B cell (primary cell): ENCODE results near the gene KCTD2. TPM values are rescaled to one million over a fixed set of nuclear protein-coding genes. Genes with fewer than 3 reads are reported as not detected.
A peak's percentile ranks its signal among the peaks of the same experiment; 100 is the strongest.

Experiments used
- ATAC-seq: fragments of 200-7000 bp; cut with Tn5 transposase; one replicate; pipeline ENCODE4 v1.10.0; 2021; ENCODE audit warnings: low read depth, mild to moderate bottlenecking, moderate number of reproducible peaks, moderate library complexity
- CTCF ChIA-PET: fragments of 350-600 bp; sonication (Branson Sonifier 250); formaldehyde crosslinking; loops from one replicate; lab custom pipeline; 2021; ENCODE audit warnings: antibody characterized with exemption, inconsistent platforms; lab: Charles Lee
- POLR2A ChIA-PET: fragments of 350-600 bp; sonication (Branson Sonifier 250); formaldehyde crosslinking; loops from one replicate; lab custom pipeline; 2021; ENCODE audit warnings: antibody characterized with exemption; lab: Charles Lee
- DNase-seq: peaks from one replicate; pipeline ENCODE4 v3.0.0; 2013
- H2AFZ ChIP-seq: 2 replicates; pipeline ENCODE4 v1.6.1; 2012; ENCODE audit warnings: mild to moderate bottlenecking, low read depth, low read length; ENCODE audit not compliant: insufficient read depth, poor library complexity, severe bottlenecking
- H3K27ac ChIP-seq, 2 donors: 1 replicate in 1 of 2; 2 replicates in 1 of 2; pipeline ENCODE4 v1.5.1; 2012 to 2013; ENCODE audit warnings: low read length in 2 of 2, mild to moderate bottlenecking in 2 of 2, moderate library complexity in 1 of 2
- H3K27me3 ChIP-seq, 4 experiments: fragments of 200-600 bp in 1 of 4; sonication (generic) in 1 of 4; replicated peaks in 1 of 4; 1 replicate in 2 of 4; 2 replicates in 2 of 4; pipeline versions ENCODE4 v1.6.1 to v1.7.0; 2013 to 2016; ENCODE audit warnings: low read length in 3 of 4, mild to moderate bottlenecking in 2 of 4, mixed read lengths in 1 of 4, moderate library complexity in 1 of 4; ENCODE audit not compliant: insufficient read depth in 4 of 4, control insufficient read depth in 3 of 4; ENCODE audit errors: control extremely low read depth in 1 of 4
- H3K36me3 ChIP-seq, 2 experiments: replicated peaks in 1 of 2; 1 replicate in 1 of 2; 2 replicates in 1 of 2; pipeline versions ENCODE4 v1.6.1 to v1.7.1; 2013; ENCODE audit warnings: low read length in 1 of 2; ENCODE audit not compliant: insufficient read depth in 2 of 2, control insufficient read depth in 1 of 2; ENCODE audit errors: control extremely low read depth in 1 of 2, extremely low read depth in 1 of 2
- H3K4me1 ChIP-seq, 2 donors: fragments of 200-600 bp in 1 of 2; sonication (generic) in 1 of 2; 1 replicate in 1 of 2; 2 replicates in 1 of 2; pipeline versions ENCODE4 v1.5.1 to v1.6.1; 2013 to 2017; ENCODE audit warnings: low read length in 2 of 2; ENCODE audit not compliant: control insufficient read depth in 2 of 2, insufficient read depth in 2 of 2
- H3K4me2 ChIP-seq: replicated peaks from 2 replicates; pipeline ENCODE3; 2012; ENCODE audit warnings: mild to moderate bottlenecking, low read depth, low read length; ENCODE audit not compliant: poor library complexity, severe bottlenecking
- H3K4me3 ChIP-seq, 5 experiments: fragments of 200-600 bp in 1 of 5; sonication (generic) in 1 of 5; 1 replicate in 3 of 5; 2 replicates in 2 of 5; pipeline versions ENCODE4 v1.5.1 to v1.7.0; 2011 to 2016; ENCODE audit warnings: low read length in 4 of 5, mild to moderate bottlenecking in 4 of 5, low read depth in 2 of 5, control low read depth in 1 of 5, moderate library complexity in 1 of 5; ENCODE audit not compliant: insufficient read depth in 1 of 5; ENCODE audit errors: control extremely low read depth in 1 of 5, extremely low read depth in 1 of 5
- H3K79me2 ChIP-seq: fragments of 200-600 bp; sonication (generic); one replicate; pipeline ENCODE4 v1.6.0; 2016; ENCODE audit warnings: low read length; ENCODE audit not compliant: control insufficient read depth, insufficient read depth
- H3K9ac ChIP-seq: fragments of 200-600 bp; sonication (generic); 2 replicates; pipeline ENCODE4 v1.6.1; 2017; ENCODE audit warnings: mild to moderate bottlenecking, low read length, moderate library complexity
- H3K9me3 ChIP-seq, 3 donors: one replicate each; pipeline versions ENCODE4 v1.6.1 to v1.7.1; 2013; ENCODE audit warnings: low read length in 2 of 3; ENCODE audit not compliant: control insufficient read depth in 2 of 3, insufficient read depth in 1 of 3; ENCODE audit errors: control extremely low read depth in 1 of 3
- H4K20me1 ChIP-seq: 2 replicates; pipeline ENCODE4 v1.6.0; 2012; ENCODE audit warnings: mild to moderate bottlenecking, low read length; ENCODE audit not compliant: insufficient read depth, control insufficient read depth, poor library complexity, severe bottlenecking
- H3K27ac Mint-ChIP-seq: one replicate; pipeline ENCODE4 v1.8.0; 2021; ENCODE audit warnings: mixed read lengths
- H3K27me3 Mint-ChIP-seq: one replicate; pipeline ENCODE4 v1.8.0; 2021; ENCODE audit warnings: mixed read lengths
- H3K4me1 Mint-ChIP-seq: one replicate; pipeline ENCODE4 v1.8.0; 2021; ENCODE audit warnings: mixed read lengths
- H3K4me3 Mint-ChIP-seq: one replicate; pipeline ENCODE4 v1.8.0; 2021; ENCODE audit warnings: mixed read lengths
- H3K9me3 Mint-ChIP-seq: one replicate; pipeline ENCODE4 v1.8.0; 2022; ENCODE audit warnings: mixed read lengths; ENCODE audit not compliant: insufficient read depth
- CTCF ChIP-seq: fragments of 200-600 bp; IDR thresholded peaks from one replicate; pipeline ENCODE4 v1.8.0; 2022; ENCODE audit warnings: antibody characterized with exemption, mild to moderate bottlenecking
- EZH2 ChIP-seq: IDR thresholded peaks from 2 replicates; pipeline ENCODE4 v1.6.1; 2012; ENCODE audit warnings: borderline replicate concordance, low read depth, mild to moderate bottlenecking, moderate library complexity, low read length; ENCODE audit not compliant: insufficient read depth, poor library complexity, severe bottlenecking
- WGBS: methylation state at CpG from one replicate; pipeline ENCODE4 v1.1.5; 2013; ENCODE audit warnings: missing lambda C conversion rate; ENCODE audit not compliant: insufficient coverage; 5-methylcytosine and 5-hydroxymethylcytosine counted together
- intact Hi-C: fragments of 100-400 bp; cut with micrococcal nuclease; formaldehyde crosslinking; loops from one replicate; pipeline ENCODE4 v1.10.0; 2022
- polyA plus RNA-seq: library from polyadenylated mRNA; depleted of rRNA; stranded (reverse); fragments of >200 nt; gene quantifications from 2 replicates; pipeline ENCODE4 v1.2.3, GENCODE V29; 2012
- total RNA-seq, 2 donors: library from RNA; stranded (reverse); fragments of 120-200 nt in 1 of 2; gene quantifications; 1 replicate in 1 of 2; 2 replicates in 1 of 2; pipeline versions ENCODE4 v1.2.3 to v1.2.4, GENCODE V29; 2013 to 2022

KCTD2 gene
- total and polyA plus RNA-seq, 2 donors (not counting 1 experiment from before 2014, with no cell fraction given): 15.7 to 23.2 TPM

- DNase-seq (no peak), ATAC-seq (no peak)
- H3K27ac Mint-ChIP-seq: no peak overlapping the region
- no peaks in the 10 kb centered on the region for H3K27me3 Mint-ChIP-seq
- no peaks in the 10 kb centered on the region for H3K9me3 ChIP-seq
- intact Hi-C loops: no loop called here
- no peaks in the 10 kb centered on the region for H3K36me3 ChIP-seq
- H3K27ac ChIP-seq: no peak overlapping the region
- H3K4me3 Mint-ChIP-seq: peak overlapping the region; percentile 59
- peaks cover 15 to 16% of the 10 kb centered on the region in 2 donors for H3K4me1 ChIP-seq
- peaks cover 20% of the 10 kb centered on the region for H3K79me2 ChIP-seq
- peaks cover 0 to 4% (median 0%) of the 10 kb centered on the region in 4 experiments for H3K27me3 ChIP-seq
- no peak for TF ChIP-seq EZH2
- TF ChIP-seq CTCF: no peak
- peaks cover 22% of the 10 kb centered on the region for H3K4me1 Mint-ChIP-seq
- no peaks in the 10 kb centered on the region for H3K9me3 Mint-ChIP-seq
- no peaks in the 10 kb centered on the region for H4K20me1 ChIP-seq
- peak overlapping the region; percentile 91 for H2AFZ ChIP-seq
- H3K4me2 ChIP-seq: no peak overlapping the region
- H3K9ac ChIP-seq: no peak overlapping the region
- 82% methylated on average over 4 of the region's 8 CpGs for WGBS
- H3K4me3 ChIP-seq: no peak overlapping the region
- ChIA-PET CTCF (interaction anchor here (1.1 to 3.2 kb wide), 11 partner anchors 22 to 265 kb away, joined by 3 to 56 read pairs (median 4); partner anchors contain the start of genes CDR2L, HID1 and SLC16A5), POLR2A (interaction anchor here (0.8 kb wide), 1 partner anchor 39 kb away, joined by 4 read pairs; no protein-coding TSS in a partner anchor)
These were observed 36.2 kb upstream of the KCTD2 start for GRCh38 chr17:75010683-75011400.
